SK-N-SH (cell line): ENCODE measurements around the gene RAPGEF1. TPM values are rescaled to one million over a fixed set of nuclear protein-coding genes. Genes with fewer than 3 reads are reported as not detected.

ENCODE experiments used
- CTCF ChIA-PET: fragments of 300-600, 350-600 bp; formaldehyde crosslinking; extraction: SDS; loops from one replicate; lab custom pipeline; 2021; lab: Yijun Ruan, JAX
- POLR2A ChIA-PET: fragments of 350-600 bp; sonication (Branson Sonifier 250); formaldehyde crosslinking; extraction: SDS; loops from one replicate; lab custom pipeline; 2020; ENCODE audit warnings: antibody characterized with exemption, inconsistent platforms; lab: Yijun Ruan, JAX
- DNase-seq: peaks from one replicate; pipeline ENCODE4 v3.0.0; 2012
- H2AFZ ChIP-seq: fragments of 200-600 bp; sonication (generic); 2 replicates; pipeline ENCODE4 v1.8.1; 2016; ENCODE audit warnings: antibody characterized with exemption, mild to moderate bottlenecking, low read depth
- H3F3A ChIP-seq: fragments of 200-600 bp; sonication (generic); replicated peaks from 2 replicates; pipeline ENCODE3; 2016; ENCODE audit warnings: antibody characterized with exemption, mild to moderate bottlenecking; ENCODE audit not compliant: insufficient read depth
- H3K27ac ChIP-seq, 2 experiments: fragments of 200-500 bp in 1 of 2; fragments of 200-600 bp in 1 of 2; sonication (Bioruptor generic) in 1 of 2; sonication (generic), shearing (Covaris generic) in 1 of 2; 2 replicates each; pipeline versions ENCODE4 v1.5.1 to v1.6.1; 2014 to 2016; ENCODE audit warnings: low read depth in 2 of 2, inconsistent platforms in 1 of 2, low read length in 1 of 2, mild to moderate bottlenecking in 1 of 2, mixed read lengths in 1 of 2
- H3K27me3 ChIP-seq: fragments of 200-600 bp; sonication (generic), shearing (Covaris generic); 2 replicates; pipeline ENCODE4 v1.6.1; 2016; ENCODE audit warnings: mixed run types; ENCODE audit not compliant: insufficient read depth
- H3K36me3 ChIP-seq, 2 experiments: fragments of 200-500 bp in 1 of 2; fragments of 200-600 bp in 1 of 2; sonication (Bioruptor generic) in 1 of 2; sonication (generic) in 1 of 2; replicated peaks in 1 of 2; 2 replicates each; pipeline versions ENCODE3 to v1.5.1; 2014 to 2016; ENCODE audit warnings: low read length in 1 of 2, mild to moderate bottlenecking in 1 of 2; ENCODE audit not compliant: insufficient read depth in 2 of 2, control insufficient read depth in 1 of 2
- H3K4me1 ChIP-seq, 2 experiments: fragments of 200-500 bp in 1 of 2; fragments of 200-600 bp in 1 of 2; sonication (Bioruptor generic) in 1 of 2; sonication (generic), shearing (Covaris generic) in 1 of 2; 2 replicates each; pipeline versions ENCODE4 v1.5.1 to v1.6.1; 2014 to 2016; ENCODE audit warnings: low read depth in 1 of 2, low read length in 1 of 2, mixed run types in 1 of 2; ENCODE audit not compliant: insufficient read depth in 2 of 2, control insufficient read depth in 1 of 2
- H3K4me2 ChIP-seq: fragments of 200-600 bp; sonication (generic), shearing (Covaris generic); 2 replicates; pipeline ENCODE4 v1.6.1; 2017; ENCODE audit warnings: mixed run types
- H3K4me3 ChIP-seq, 2 experiments: fragments of 200-500 bp in 1 of 2; fragments of 200-600 bp in 1 of 2; sonication (Bioruptor generic) in 1 of 2; sonication (generic), shearing (Covaris generic) in 1 of 2; 2 replicates each; pipeline versions ENCODE4 v1.5.1 to v1.8.1; 2014 to 2016; ENCODE audit warnings: low read depth in 2 of 2, inconsistent platforms in 1 of 2, low read length in 1 of 2, mild to moderate bottlenecking in 1 of 2, mixed read lengths in 1 of 2, moderate library complexity in 1 of 2
- H3K79me2 ChIP-seq: fragments of 200-600 bp; sonication (generic); 2 replicates; pipeline ENCODE4 v1.8.1; 2017; ENCODE audit warnings: mild to moderate bottlenecking; ENCODE audit not compliant: insufficient read depth
- H3K9ac ChIP-seq: fragments of 200-600 bp; sonication (generic); 2 replicates; pipeline ENCODE4 v1.6.1; 2017; ENCODE audit warnings: mixed run types
- H3K9me2 ChIP-seq: fragments of 200-600 bp; sonication (generic); 2 replicates; pipeline ENCODE4 v1.6.1; 2017; ENCODE audit warnings: mixed run types
- H3K9me3 ChIP-seq: fragments of 200-600 bp; sonication (generic); 2 replicates; pipeline ENCODE4 v1.6.1; 2017; ENCODE audit warnings: mixed run types, mild to moderate bottlenecking, moderate library complexity
- H4K20me1 ChIP-seq: fragments of 200-600 bp; sonication (generic); 2 replicates; pipeline ENCODE4 v1.6.1; 2017; ENCODE audit warnings: mild to moderate bottlenecking, mixed run types; ENCODE audit not compliant: insufficient read depth
- CHD2 ChIP-seq: fragments of 150-350 bp; IDR thresholded peaks from 2 replicates; pipeline ENCODE4 v1.6.1; 2018; ENCODE audit warnings: low read length; ENCODE audit not compliant: partially characterized antibody
- FOSL2 ChIP-seq: IDR thresholded peaks from 2 replicates; pipeline ENCODE4 v1.4.0; 2012; ENCODE audit warnings: low read depth, mild to moderate bottlenecking, moderate library complexity, borderline replicate concordance
- FOXJ3 ChIP-seq: sonication (generic); formaldehyde crosslinking; IDR thresholded peaks from 2 replicates; pipeline ENCODE4 v1.5.1; 2020; ENCODE audit warnings: mild to moderate bottlenecking, missing genetic modification reagents
- FOXM1 ChIP-seq: IDR thresholded peaks from 2 replicates; pipeline ENCODE4 v1.4.0; 2012; ENCODE audit warnings: low read depth, mild to moderate bottlenecking
- GABPA ChIP-seq: IDR thresholded peaks from 2 replicates; pipeline ENCODE4 v1.4.0; 2012; ENCODE audit warnings: low read depth, mild to moderate bottlenecking
- GATA2 ChIP-seq: sonication (generic); formaldehyde crosslinking; IDR thresholded peaks from 2 replicates; pipeline ENCODE4 v1.5.0; 2020; ENCODE audit warnings: mild to moderate bottlenecking, missing genetic modification reagents
- MAX ChIP-seq: IDR thresholded peaks from 2 replicates; pipeline ENCODE4 v1.4.0; 2012; ENCODE audit warnings: low read depth
- MEF2A ChIP-seq: IDR thresholded peaks from 2 replicates; pipeline ENCODE4 v1.4.0; 2012; ENCODE audit warnings: low read depth, borderline replicate concordance
- NRF1 ChIP-seq: IDR thresholded peaks from 2 replicates; pipeline ENCODE4 v1.6.1; 2012; ENCODE audit warnings: low read depth, mild to moderate bottlenecking, low read length
- REST ChIP-seq: IDR thresholded peaks from 2 replicates; pipeline ENCODE4 v1.6.1; 2012; ENCODE audit warnings: mild to moderate bottlenecking, low read depth, low read length, moderate library complexity
- RFX5 ChIP-seq: IDR thresholded peaks from 2 replicates; pipeline ENCODE4 v1.6.1; 2012; ENCODE audit warnings: mild to moderate bottlenecking, improper control_type of control experiment, low read length
- RXRA ChIP-seq: IDR thresholded peaks from 2 replicates; pipeline ENCODE4 v1.4.0; 2012; ENCODE audit warnings: low read depth, mild to moderate bottlenecking, borderline replicate concordance
- SIN3A ChIP-seq: IDR thresholded peaks from 2 replicates; pipeline ENCODE4 v1.6.1; 2012; ENCODE audit warnings: low read depth, mild to moderate bottlenecking, low read length, moderate library complexity, borderline replicate concordance
- SMC3 ChIP-seq: IDR thresholded peaks from 2 replicates; pipeline ENCODE4 v1.6.1; 2012; ENCODE audit warnings: low read depth, low read length, improper control_type of control experiment
- TAF1 ChIP-seq: IDR thresholded peaks from 2 replicates; pipeline ENCODE4 v1.6.1; 2012; ENCODE audit warnings: low read depth, mild to moderate bottlenecking, low read length, moderate library complexity, borderline replicate concordance
- TCF12 ChIP-seq: IDR thresholded peaks from 2 replicates; pipeline ENCODE4 v1.4.0; 2012
- TEAD4 ChIP-seq: IDR thresholded peaks from 2 replicates; pipeline ENCODE4 v1.4.0; 2012; ENCODE audit warnings: mild to moderate bottlenecking, borderline replicate concordance; ENCODE audit not compliant: insufficient read depth
- USF2 ChIP-seq: fragments of 150-350 bp; IDR thresholded peaks from 2 replicates; pipeline ENCODE4 v1.6.1; 2017; ENCODE audit warnings: antibody characterized with exemption, low read length, low read depth, borderline replicate concordance
- YY1 ChIP-seq: IDR thresholded peaks from 2 replicates; pipeline ENCODE4 v1.4.0; 2012; ENCODE audit warnings: low read depth, mild to moderate bottlenecking
- WGBS: methylation state at CpG from one replicate; pipeline ENCODE4 v1.1.6; 2017; ENCODE audit warnings: low lambda C conversion rate; 5-methylcytosine and 5-hydroxymethylcytosine counted together
- polyA plus RNA-seq, 3 experiments: library from polyadenylated mRNA; depleted of rRNA; stranded (reverse); fragments of >200 nt; gene quantifications; 2 replicates each; pipeline ENCODE4 v1.2.3, GENCODE V29; 2012
- TF ChIP-seq, protein P1 (sequence below): IDR thresholded peaks from 2 replicates; pipeline ENCODE4; 2012

RAPGEF1 gene
- polyA plus RNA-seq, 1 of the 3 experiments (the other 2 are of a cell fraction): 26.2 TPM

DNA sequence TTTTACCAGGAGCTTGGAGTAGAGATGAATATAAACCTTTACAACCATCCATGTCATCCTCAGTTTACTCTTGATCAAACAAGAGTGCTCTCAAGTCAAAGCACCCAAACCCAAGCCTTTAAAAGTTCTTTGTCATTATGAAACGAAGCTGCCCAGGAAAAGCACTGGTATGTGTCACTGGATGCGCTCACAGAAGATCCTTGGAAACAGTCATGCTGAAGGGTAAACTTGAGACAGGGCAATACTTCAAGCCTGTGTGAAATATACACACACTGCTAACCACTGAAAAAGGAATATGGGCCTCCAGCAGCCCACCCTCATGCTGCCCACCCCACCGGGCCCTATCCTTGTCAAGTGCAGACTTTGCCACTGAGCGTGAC, 110.1 kb downstream of the RAPGEF1 start:
- Histone ChIP-seq H4K20me1 (no peaks in the 10 kb centered on the region), H3K9me2 (no peaks in the 10 kb centered on the region), H3K27ac (no peak overlapping the region), H3K4me3 (no peak overlapping the region), H3K79me2 (no peaks in the 10 kb centered on the region), H2AFZ (no peak overlapping the region), H3K27me3 (no peaks in the 10 kb centered on the region), H3K36me3 (peaks cover 17 to 21% of the 10 kb centered on the region in 2 experiments), H3K9me3 (no peaks in the 10 kb centered on the region), H3K4me2 (no peak overlapping the region), H3K9ac (no peak overlapping the region), H3F3A (no peaks in the 10 kb centered on the region), H3K4me1 (peaks cover 0 to 21% of the 10 kb centered on the region in 2 experiments; a peak in 2 of 4 replicates)
- ChIA-PET CTCF (interaction anchor here (1.7 to 2.0 kb wide), 2 partner anchors 9 to 109 kb away, joined by 5 to 6 read pairs; partner anchors contain the start of gene RAPGEF1), POLR2A (interaction anchor here (0.5 to 0.6 kb wide), 2 partner anchors 1219 to 1767 kb away, joined by 3 read pairs; no protein-coding TSS in a partner anchor)
- TF ChIP-seq FOSL2: no peak
- TF ChIP-seq FOXJ3: no peak
- no peak for TF ChIP-seq MEF2A
- TF ChIP-seq, protein P1, sequence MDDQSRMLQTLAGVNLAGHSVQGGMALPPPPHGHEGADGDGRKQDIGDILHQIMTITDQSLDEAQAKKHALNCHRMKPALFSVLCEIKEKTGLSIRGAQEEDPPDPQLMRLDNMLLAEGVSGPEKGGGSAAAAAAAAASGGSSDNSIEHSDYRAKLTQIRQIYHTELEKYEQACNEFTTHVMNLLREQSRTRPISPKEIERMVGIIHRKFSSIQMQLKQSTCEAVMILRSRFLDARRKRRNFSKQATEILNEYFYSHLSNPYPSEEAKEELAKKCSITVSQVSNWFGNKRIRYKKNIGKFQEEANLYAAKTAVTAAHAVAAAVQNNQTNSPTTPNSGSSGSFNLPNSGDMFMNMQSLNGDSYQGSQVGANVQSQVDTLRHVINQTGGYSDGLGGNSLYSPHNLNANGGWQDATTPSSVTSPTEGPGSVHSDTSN: no peak
- no peak for TF ChIP-seq YY1
- TF ChIP-seq TAF1: no peak
- TF ChIP-seq SIN3A: no peak
- 100% methylated on average over 3 of the region's 4 CpGs for WGBS
- no peak for DNase-seq

DNA sequence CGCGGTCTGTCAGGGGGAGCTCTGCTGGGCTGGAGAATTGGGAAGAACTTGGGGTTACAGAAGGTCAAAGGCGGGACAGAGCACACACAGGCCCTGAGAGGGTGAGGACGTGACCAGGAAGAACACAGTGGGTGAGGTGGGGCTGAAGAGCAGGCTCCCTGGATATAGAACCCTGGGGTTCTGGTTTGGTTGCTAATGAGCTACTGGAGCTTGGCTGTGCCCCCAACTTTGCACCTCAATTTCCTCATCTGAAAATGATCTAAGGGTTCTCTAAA, 110.7 kb downstream of the RAPGEF1 start:
- H3K27me3 ChIP-seq: no peaks in the 10 kb centered on the region
- H3F3A ChIP-seq: no peaks in the 10 kb centered on the region
- H3K9ac ChIP-seq: no peak overlapping the region
- no peak overlapping the region for H2AFZ ChIP-seq
- no peak overlapping the region for H3K27ac ChIP-seq
- H3K9me3 ChIP-seq: no peaks in the 10 kb centered on the region
- POLR2A ChIA-PET: interaction anchor here (0.5 to 0.6 kb wide), 2 partner anchors 1219 to 1766 kb away, joined by 3 read pairs; no protein-coding TSS in a partner anchor
- no peak overlapping the region for H3K4me2 ChIP-seq
- DNase-seq: no peak
- H3K79me2 ChIP-seq: no peaks in the 10 kb centered on the region
- H3K4me3 ChIP-seq: no peak overlapping the region
- H4K20me1 ChIP-seq: no peaks in the 10 kb centered on the region
- peaks cover 0 to 27% of the 10 kb centered on the region in 2 experiments; a peak in 2 of 4 replicates for H3K4me1 ChIP-seq
- TF ChIP-seq TCF12: no peak
- no peak for TF ChIP-seq YY1
- TF ChIP-seq MEF2A: no peak
- TF ChIP-seq SMC3: no peak
- TF ChIP-seq FOXJ3: no peak
- TF ChIP-seq RXRA: no peak
- TF ChIP-seq NRF1: no peak
- TF ChIP-seq SIN3A: no peak
- no peak for TF ChIP-seq MAX
- TF ChIP-seq RFX5: no peak
- no peak for TF ChIP-seq FOXM1
- no peak for TF ChIP-seq USF2
- TF ChIP-seq GABPA: no peak
- no peak for TF ChIP-seq REST
- TF ChIP-seq TEAD4: no peak
- no peak for TF ChIP-seq CHD2
- no peak for TF ChIP-seq GATA2
- TF ChIP-seq, all 33 proteins: peak for 0
- WGBS: 91% methylated on average over 4 of the region's 4 CpGs
- CTCF ChIA-PET: interaction anchor here (1.7 to 2.0 kb wide), 2 partner anchors 9 to 110 kb away, joined by 5 to 6 read pairs; partner anchors contain the start of gene RAPGEF1
- Histone ChIP-seq H3K9me2 (no peaks in the 10 kb centered on the region), H3K36me3 (peaks cover 15 to 21% of the 10 kb centered on the region in 2 experiments)
